Uterus (tissue), 2 donors: Measurements from ENCODE around the gene KCNN2.

Source experiments
- CTCF ChIP-seq, 4 experiments: fragments of 200-600 bp in 2 of 4; fragments of 450-650 bp in 2 of 4; sonication (generic) in 2 of 4; IDR thresholded peaks; one replicate each; pipeline ENCODE4 v1.5.1; 2016 to 2019; ENCODE audit warnings: antibody characterized with exemption in 4 of 4, mild to moderate bottlenecking in 2 of 4, moderate library complexity in 1 of 4
- POLR2A ChIP-seq, 2 donors: fragments of 450-650 bp; IDR thresholded peaks; one replicate each; pipeline ENCODE4 v1.6.1; 2016; ENCODE audit warnings: antibody characterized with exemption in 2 of 2, mild to moderate bottlenecking in 1 of 2, moderate library complexity in 1 of 2

- TF ChIP-seq CTCF (IDR thresholded peaks at IDR 0.05) = no peak
- no peak for TF ChIP-seq POLR2A (IDR thresholded peaks at IDR 0.05)
Observed at GRCh38 chr5:114390431-114390830, 28.6 kb downstream of the KCNN2 start.
